Measurements from ENCODE around the gene PREX1.

DNA sequence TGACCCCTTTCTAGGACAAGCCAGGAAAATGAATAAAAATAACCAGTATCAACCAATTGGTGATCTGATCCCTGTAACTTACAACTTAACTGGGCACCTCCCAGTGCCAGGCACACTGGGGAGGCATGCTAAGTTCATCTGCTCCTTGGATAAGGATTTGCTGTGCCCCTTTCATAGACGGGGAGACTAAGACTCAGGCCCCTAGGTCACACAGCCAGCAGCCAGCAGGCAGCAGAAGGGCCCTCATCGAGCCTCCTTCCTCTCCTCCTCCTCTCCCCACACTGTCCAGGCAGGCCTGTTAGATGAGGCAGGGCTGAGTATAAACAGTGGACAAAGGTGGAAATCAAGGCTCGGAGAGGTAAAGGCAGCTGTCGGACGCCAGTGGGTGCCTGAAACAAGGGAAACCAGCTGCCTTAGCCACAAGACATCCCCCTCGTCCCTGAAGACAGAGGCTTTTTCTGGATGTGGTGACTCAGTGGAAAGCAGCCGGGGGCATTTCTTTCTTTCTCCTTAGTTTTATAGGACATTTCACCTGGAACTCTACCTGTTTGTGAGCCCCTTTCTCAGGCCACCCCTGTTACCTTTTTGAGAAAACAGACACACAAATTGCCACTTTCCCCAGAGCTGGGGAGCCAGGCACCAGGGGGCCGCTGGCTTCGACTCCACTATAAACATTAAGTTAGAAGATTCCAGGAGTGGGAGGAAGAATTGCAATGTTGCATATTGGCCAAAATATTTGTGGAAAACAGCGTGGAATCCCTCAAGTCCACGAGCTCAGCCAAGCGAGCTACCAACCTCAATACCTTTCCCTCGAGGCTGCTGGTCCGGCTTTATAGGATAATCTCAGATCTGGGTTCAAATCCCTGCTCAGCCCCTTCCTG, 166.0 kb downstream of the PREX1 start:
- TF ChIP-seq, protein P1, sequence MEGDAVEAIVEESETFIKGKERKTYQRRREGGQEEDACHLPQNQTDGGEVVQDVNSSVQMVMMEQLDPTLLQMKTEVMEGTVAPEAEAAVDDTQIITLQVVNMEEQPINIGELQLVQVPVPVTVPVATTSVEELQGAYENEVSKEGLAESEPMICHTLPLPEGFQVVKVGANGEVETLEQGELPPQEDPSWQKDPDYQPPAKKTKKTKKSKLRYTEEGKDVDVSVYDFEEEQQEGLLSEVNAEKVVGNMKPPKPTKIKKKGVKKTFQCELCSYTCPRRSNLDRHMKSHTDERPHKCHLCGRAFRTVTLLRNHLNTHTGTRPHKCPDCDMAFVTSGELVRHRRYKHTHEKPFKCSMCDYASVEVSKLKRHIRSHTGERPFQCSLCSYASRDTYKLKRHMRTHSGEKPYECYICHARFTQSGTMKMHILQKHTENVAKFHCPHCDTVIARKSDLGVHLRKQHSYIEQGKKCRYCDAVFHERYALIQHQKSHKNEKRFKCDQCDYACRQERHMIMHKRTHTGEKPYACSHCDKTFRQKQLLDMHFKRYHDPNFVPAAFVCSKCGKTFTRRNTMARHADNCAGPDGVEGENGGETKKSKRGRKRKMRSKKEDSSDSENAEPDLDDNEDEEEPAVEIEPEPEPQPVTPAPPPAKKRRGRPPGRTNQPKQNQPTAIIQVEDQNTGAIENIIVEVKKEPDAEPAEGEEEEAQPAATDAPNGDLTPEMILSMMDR (conservative IDR thresholded peaks at IDR 0.05): no peak
- no peak for TF ChIP-seq EZH2 (IDR thresholded peaks at IDR 0.05; ENCODE audit: low read depth)

Measured in PC-9 (cell line).